HG03439 (cell line): ENCODE results near the gene CDK17.
"Not testable (repeated sequence)": the region's sequence is repeated elsewhere in the genome, so short reads cannot be mapped to it uniquely, and the experiment has no call there.

Experiments
- ATAC-seq: cut with Tn5 transposase; IDR thresholded peaks from one replicate; pipeline ENCODE4 v1.9.1; 2021; ENCODE audit warnings: mild to moderate bottlenecking, moderate library complexity; ENCODE audit not compliant: unreplicated experiment

The CDK17 gene

DNA sequence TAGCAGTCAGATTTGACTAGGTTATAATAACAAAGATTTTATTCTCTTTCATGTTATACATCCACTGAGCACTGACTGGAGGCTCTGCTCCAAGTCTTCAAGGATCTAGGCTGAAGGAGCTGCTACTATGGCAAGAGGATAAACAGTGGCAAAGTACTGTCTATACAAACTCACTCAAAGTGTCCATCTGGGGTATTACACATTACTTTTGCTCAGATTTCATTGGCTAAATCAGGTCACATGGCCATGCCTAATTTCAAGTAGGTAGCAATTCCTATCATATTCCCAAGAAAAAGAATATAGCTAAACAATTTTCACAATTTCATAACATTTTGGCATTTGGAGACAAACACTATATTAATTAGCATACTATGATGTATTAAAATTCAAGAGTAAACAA is 40.9 kb downstream of the CDK17 start:
- ATAC-seq, result no peak

DNA sequence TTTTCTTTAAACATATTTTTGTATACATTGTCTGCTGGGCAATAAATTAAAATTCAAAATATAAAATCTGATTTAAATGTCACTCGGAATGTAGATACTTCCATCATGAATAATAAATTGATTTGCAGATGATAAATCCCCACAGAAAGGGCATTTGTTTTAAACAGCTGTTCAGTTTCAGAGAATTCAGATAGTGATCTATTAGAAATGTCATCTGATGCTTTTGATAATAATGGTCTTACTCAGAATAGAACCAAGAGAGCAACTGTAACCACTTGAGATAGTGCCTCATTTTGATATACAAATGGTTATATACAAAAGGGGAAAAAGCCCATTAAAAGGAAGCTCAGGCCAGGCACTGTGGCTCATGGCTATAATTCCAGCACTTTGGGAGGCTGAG is 43.4 kb downstream of the CDK17 start:
- no peak for ATAC-seq

DNA sequence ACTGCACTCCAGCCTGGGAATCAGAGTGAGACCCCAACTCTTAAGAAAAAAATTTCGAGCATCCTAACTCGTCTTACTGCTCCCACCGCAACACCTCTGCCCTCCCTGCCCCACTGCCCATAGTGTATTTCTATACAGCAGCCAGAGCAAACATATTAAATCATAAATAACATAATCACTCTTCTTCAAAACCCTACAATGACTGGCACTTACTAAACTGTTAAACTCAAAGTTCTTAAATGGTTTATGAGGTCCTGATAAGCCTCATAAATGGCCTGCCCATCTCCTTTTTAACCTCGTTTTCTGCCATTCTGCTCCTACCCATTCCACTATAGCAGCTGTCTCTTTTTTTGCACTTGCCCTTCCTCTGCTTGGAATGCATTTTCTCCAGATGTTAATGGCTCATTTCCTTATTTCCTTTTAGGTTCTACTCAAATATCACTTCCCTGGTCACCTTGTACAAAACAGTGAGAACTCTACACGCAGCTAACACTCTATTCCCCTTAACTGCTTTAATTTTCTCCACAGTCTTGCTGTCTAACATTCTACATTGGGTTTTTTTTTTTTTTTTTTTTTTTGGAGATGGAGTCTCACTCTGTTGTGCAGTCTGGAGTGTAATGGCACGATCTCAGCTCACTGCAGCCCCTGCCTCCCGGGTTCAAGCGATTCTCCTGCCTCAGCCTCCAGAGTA is 45.2 kb downstream of the CDK17 start:
- ATAC-seq, result no peak

DNA sequence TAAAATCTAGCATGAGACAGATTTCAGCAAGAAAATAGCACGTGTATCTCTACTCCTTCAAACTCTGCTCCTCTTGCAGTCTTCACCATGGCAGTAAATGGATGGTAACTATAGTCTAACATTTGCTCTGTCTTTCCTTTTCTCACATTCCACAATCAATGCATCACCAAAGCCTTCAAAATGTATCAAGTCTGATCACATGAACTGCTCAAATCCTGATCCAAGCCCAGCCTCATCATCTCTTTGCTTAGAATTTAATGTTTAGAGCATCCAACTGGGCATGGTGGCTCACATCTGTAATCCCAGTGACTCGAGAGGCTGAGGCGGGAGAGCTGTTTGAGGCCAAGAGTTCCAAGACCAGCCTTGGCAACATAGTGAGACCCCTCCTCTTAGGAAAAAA is 45.9 kb downstream of the CDK17 start:
- no peak for ATAC-seq

DNA sequence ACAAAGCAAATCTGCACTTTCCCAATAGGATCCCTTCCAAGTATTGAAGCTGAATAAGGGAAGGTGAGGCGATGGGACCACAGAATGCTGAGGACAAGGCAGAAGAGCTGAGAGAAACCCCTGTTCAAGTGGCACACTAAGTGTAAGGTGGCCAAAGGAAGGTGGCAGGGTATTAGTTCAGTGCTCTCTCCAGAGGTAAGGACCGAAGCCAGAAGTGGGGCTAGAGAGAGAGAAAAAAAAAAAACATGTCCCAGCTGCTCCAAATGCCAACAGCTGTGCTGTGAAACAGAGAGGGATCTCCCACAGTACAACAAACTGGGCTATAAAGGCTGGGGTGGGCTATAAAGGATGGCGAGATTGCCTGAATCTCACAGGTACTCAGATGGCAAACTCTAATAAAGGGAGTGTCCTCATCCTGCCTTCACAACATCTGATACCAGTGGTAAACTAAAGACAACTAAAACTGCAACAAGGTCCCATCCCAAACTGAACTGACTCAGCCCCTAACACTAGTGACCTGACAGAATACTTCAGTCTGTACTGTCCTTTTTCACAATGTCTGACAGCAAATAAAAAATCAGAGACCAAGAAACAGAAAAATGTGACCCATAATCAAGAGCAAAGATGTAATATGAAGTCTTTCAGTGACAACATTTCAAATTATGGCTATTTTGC is 47.9 kb downstream of the CDK17 start:
- ATAC-seq, result no peak

DNA sequence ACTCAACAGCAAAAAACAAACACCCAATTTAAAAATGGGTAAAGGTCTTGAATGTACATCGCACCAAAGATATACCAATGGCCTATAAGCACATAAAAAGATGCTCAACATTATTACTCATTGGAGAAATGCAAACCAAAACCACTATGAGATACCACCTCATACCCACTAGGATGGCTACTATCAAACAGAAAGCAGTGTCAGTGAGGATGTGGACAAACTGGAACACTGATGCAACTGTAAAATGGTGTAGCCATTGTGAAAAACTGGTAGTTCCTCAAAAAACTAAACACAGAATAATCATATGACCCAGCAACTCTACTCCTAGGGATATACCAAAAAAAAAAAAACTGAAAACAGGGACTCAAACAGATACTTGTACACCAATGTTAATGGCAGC is 49.3 kb downstream of the CDK17 start:
- no peak for ATAC-seq

DNA sequence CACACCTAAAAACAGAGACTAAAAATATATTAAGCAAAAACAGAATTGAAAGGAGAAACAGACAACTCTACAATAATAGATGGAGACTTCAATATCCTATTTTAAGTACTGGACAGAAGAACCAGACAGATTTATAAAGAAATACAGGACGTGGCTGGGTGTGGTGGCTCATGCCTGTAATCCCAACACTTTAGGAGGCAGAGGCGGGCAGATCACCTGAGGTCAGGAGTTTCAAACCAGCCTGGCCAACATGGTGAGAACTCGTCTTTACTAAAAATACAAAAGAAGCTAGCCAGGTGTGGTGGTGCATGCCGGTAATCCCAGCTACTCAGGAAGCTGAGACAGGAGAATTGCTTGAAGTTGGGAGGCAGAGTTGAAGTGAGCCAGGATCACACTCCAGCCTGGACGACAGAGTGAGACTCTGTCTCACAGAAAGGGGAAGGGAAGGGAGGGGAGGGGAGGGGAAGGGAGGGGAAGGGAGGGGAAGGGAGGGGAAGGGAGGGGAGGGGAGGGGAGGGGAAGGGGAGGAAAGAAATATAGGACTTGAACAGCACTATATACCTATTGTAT is 53.0 kb downstream of the CDK17 start:
- no peak for ATAC-seq

DNA sequence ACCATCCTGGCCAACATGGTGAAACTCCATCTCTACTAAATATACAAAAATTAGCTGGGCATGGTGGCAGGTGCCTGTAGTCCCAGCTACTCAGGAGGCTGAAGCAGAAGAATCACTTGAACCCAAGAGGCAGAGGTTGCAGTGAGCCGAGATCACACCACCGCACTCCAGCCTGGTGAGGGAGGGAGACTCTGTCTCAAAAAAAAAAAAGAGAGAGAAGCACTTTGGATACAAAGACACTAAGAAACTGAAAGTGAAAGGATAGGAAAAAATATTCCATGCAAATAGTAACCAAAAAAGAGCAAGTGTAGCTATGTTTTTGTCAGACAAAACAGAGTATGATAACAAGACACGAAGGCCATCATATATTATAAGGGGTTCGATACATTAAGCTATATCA is 53.5 kb downstream of the CDK17 start:
- ATAC-seq, result not testable (repeated sequence)

DNA sequence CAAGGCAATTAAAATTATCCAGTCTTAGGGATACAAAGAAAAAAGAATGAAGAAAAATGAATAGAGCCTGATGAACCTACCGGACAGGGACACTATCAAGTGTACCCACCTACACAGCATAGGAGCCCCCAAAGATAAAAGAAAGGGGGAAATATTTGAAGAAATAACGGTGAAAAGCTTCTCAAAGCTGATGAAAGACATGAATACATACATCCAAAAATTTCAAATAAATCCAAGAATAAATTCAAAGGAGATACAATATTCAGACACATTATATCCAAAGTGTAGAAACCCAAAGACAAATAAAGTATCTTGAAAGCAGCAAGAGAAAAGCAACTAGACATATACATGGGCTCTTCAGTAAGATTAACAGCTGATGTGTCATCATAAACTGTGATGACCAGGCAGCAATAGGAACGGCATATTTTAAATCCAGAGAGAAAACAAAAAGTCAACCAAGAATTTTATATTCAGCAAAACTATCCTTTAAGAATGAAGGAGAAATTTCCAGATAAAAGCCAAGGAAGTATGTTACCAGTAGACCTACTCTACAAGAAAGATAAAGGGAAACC is 56.0 kb downstream of the CDK17 start:
- no peak for ATAC-seq

DNA sequence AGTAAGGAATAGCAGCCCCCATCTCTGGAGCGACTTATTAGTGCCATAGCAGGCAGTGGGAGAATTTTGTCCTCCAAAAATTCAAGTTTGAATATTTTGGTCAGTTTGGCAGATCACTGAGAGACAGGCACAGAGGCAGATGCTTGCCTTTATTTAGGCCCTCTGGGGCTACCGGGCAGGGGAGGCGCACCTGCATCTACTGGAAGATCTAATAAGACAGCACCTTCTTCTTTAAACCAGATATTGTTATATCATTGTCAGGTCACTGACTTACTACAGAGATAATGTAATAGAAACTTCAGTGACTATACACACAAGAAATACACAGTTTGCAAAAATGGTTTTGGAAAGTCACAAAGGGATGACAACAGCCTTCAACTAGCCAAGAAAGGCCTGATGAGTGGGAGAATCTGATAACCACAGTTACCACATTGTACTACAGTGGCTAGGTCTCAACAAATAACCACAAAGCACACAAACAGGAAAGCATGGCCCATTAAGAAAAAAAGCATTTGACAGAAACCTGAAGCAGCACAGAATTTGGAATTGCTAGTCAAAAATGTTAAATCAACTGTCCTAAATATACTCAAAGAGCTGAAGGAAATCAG is 56.8 kb downstream of the CDK17 start:
- no peak for ATAC-seq

DNA sequence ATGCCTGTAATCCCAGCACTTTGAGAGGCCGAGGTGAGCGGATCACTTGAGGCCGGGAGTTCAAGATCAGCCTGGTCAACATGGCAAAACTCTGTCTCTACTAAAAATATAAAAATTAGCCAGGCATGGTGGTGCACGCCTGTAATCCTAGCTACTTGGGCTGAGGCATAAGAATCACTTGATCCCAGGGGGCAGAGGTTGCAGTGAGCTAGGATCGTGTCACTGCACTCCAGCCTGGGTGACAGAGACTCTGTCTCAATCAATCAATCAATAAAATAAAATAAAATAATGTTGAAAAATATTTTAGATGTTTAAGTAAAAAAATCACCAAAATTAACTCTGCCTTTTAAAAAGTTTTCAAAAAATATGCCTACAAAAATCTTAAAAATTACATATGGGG is 60.6 kb downstream of the CDK17 start:
- ATAC-seq, result not testable (repeated sequence)

DNA sequence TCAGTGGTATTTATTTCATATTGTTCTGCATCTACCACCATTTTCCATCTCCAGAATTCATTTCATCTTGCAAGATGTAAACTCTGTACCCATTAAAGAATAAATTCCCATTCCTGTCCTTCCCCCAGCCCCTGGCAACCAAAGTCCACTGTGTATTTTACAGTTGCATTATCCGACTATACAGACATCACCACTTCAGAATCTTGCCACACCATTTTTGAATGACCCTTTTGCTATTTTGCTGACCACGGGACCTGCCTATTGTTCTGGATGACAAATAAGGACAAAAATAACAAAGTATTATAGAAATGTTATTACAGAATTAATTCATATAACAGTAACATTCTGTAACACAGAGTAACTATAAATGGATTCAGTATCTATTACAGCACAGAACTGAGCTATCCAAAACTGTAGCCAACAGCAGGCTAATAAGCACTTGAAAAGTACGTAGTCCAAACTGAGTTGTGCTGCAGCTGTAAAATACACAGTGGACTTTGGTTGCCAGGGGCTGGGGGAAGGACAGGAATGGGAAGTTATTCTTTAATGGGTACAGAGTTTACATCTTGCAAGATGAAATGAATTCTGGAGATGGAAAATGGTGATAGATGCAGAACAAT is 61.3 kb downstream of the CDK17 start:
- no peak for ATAC-seq

DNA sequence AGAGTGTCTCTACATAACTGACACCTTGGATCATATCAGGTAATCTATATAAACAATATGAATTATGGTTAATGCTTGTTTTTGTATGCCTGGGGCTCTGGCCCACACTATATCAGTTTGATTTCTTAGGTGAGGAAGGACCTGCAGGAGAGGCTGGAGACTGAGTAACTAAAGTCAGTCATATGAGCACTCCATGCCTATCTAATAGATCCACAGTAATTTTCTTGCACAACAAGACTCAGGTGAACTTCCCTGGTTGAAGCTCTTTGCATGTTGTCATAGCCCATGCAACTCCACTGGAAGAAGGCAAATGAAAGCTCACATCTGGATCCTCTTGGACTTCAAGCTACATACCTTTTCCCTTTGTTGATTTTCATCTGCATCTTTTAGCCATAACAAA is 62.3 kb downstream of the CDK17 start:
- no peak for ATAC-seq

DNA sequence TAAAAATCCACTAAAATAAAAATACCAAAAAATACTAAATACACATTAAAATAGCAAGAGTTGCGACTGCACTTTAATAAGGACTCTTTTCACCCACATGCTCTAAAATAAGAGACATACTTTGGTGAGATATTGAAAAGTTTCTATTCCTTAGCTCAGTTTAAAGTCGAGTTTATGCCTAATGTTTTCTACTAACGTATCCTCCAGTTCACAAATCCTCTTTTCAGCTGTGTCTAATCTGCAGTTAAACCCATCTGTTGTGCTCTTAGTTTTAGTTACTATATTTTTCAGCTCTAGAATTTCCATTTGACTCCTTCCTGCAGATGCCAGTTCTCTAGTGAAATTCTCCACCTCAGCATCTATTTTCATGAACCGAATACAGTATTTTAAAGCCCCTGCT is 63.8 kb downstream of the CDK17 start:
- no peak for ATAC-seq

DNA sequence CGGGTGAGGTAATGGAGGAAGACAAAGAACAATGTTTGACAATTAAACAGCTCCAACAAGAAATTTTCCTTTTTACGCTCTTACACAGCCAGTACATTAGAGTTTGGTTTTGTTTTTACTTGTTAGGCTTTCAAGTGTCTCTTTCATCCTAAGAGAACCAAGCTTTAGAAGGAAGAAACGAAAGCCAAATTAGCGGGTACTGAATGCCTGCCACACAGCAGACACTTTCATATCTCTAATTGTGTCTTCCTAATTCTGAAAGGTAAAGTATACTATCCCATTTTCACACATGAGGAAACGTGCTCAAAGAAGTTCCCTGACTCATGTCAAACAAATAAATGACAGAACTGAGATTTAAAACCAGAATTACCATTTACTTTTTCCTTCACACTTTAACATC is 65.0 kb downstream of the CDK17 start:
- ATAC-seq, result peak; percentile 70

DNA sequence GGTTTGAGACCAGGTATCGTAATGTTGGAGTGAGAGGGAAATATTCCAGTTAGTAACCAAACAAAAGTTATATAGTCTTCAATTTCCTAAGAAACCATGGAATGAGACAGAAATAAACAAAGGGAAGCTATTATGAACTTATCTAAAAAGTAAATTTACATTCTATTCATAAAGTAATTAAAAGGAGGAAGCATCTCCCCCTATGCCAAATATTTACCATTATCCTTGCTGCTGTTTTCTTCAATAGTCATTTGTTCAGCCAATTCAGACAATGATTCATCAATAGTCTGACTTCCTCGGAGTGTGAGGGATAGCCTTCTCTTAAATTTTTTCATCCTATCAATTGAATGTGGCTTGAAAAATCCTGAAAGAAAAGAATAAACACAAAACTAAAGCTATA is 65.7 kb downstream of the CDK17 start:
- ATAC-seq, result no peak

DNA sequence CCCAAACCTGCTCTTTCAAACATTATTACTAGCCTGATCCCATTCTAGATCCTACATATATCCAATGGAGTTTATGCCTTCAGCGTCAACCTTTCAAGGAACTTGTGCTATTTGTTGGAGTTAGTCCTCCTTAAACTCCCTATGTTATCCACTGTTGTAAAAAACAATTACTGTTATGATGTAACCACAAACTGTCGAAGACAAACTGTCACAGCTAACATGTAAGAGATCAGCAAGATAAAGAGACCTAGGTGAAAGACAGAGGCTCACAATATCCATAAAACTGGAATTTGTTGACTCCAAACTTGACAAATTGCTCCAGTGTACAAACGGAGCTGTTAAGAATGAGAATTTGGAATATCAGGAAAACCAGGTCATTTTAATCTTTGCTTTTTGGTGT is 70.7 kb downstream of the CDK17 start:
- no peak for ATAC-seq

DNA sequence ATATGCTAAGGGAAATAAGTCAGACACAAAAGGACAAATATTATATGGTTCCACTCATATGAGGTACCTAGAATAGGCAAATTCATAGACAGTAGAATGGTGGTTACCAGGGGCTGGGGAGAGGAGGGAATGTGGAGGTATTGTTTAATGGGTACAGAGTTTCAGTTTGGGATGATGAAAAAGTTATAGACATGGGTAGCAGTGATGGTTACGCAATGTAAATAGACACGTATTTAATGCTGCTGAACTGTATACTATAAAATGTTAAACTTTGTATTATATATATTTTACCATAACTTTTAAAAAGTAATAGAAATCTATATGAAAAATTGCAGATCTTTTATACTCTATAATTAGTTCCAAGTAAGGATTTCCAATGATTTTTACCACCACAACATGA is 71.2 kb downstream of the CDK17 start:
- ATAC-seq, result no peak

DNA sequence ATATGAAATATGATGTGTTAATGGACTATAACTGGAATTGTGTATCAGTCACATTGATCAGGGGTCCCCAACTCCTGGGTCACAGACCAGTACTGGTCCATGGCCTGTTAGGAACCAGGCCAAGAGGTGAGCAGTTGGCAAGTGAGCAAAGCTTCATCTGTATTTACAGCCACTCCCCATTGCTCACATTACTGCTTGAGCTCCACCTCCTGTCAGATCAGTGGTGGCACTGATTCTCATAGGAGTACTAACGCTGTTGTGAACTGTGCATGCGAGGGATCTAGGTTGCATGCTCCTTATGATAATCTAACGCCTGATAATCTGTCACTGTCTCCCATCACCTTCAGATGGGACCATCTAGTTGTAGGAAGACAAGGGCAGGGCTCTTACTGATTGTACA is 72.3 kb downstream of the CDK17 start:
- peak; percentile 35 for ATAC-seq

DNA sequence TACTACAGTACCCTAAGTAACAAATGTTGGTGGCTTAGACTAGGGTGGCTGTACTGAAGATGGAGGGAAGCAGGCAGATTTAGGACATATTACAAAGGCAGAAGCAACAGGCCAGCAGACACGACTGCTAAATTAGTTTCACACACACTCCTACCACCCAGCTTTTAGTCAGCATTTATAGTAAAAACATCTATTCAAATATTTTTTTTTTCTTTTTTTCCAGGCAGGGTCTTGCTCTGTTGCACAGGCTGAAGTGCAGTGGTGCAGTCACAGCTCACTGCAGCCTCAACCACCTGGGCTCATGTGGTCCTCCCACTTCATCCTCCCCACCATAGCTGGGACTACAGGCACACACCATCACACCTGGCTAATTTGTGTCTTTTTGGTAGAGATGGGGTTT is 72.9 kb downstream of the CDK17 start:
- ATAC-seq, result peak; percentile 61

DNA sequence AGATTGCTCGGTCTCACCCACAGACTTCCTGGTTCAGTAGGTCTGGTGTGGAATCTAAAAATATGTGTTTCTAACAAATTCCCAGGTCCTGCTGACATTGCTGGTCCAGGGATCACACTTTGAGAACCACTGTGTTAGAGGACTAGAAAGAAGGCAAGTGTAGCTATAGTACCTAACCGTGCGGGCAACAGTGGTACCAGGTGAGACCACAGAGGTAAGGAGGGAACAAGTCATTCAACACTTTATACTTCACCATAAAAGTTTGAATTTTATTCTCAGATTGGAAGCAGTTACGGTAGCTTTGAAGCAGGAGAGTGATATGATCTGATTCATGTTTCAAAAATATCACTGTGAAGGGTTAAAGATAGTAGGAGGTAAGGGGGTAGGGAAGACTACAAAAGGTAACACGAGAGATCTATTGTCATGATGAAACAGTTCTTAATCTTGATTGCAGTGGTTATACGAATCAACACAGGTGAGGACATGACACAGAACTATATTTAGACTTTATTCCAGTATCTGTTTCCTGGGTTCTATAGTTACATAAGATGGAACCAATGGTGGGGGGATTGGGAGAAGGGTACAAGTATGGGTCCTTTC is 73.5 kb downstream of the CDK17 start:
- peak; percentile 5 for ATAC-seq
